ENCODE data around the gene DENND1C. TPM values are rescaled to one million over a fixed set of nuclear protein-coding genes. Genes with fewer than 3 reads are reported as not detected.
A peak's percentile ranks its signal among the peaks of the same experiment; 100 is the strongest.

The DENND1C gene
- total and polyA plus RNA-seq, 9 of the 15 experiments (the other 6 are each of a cell fraction or from before 2014, with no cell fraction given), result 0.03 to 1.2 (median 0.32) TPM; not detected in 1

GRCh38 chr19:6530386-6531162 is 49.0 kb upstream of the DENND1C start, which contains the start of gene TNFSF9 (continued):
- TF ChIP-seq TEAD1 (CRISPR knock-in tag; IDR thresholded peaks at IDR 0.05) (peak; percentile 36 to 67; a peak in 1 of 4 replicates), FOXA1 (IDR thresholded peaks at IDR 0.05; ENCODE audit: borderline replicate concordance) (no peak), TAF1 (IDR thresholded peaks at IDR 0.05; ENCODE audit: control insufficient read depth, extremely low read depth, insufficient read depth, low read length, severe bottlenecking) (peak; percentile 89), EZH2 (IDR thresholded peaks at IDR 0.05; ENCODE audit: borderline replicate concordance, low read depth, low read length) (no peak), CBX2 (IDR thresholded peaks at IDR 0.05; ENCODE audit: insufficient read depth, low read length, poor library complexity, severe bottlenecking) (no peak), PCBP1 (IDR thresholded peaks at IDR 0.05; ENCODE audit: low read depth, low read length, poor library complexity, severe bottlenecking) (no peak), ZNF232 (CRISPR knock-in tag; IDR thresholded peaks at IDR 0.05) (no peak), ZNF134 (CRISPR knock-in tag; conservative IDR thresholded peaks at IDR 0.05) (no peak), JUN (IDR thresholded peaks at IDR 0.05; ENCODE audit: borderline replicate concordance, low read depth, low read length) (no peak), JUN (CRISPR knock-in tag; IDR thresholded peaks at IDR 0.05; ENCODE audit: borderline replicate concordance) (no peak), NFRKB (IDR thresholded peaks at IDR 0.05; ENCODE audit: low read depth) (peak; percentile 84), UBTF (IDR thresholded peaks at IDR 0.05; ENCODE audit: borderline replicate concordance in 1 of 2, low read depth in 2 of 2, low read length in 2 of 2) (peak; percentile 68 to 97; a peak in 3 of 4 replicates), ATF1 (CRISPR knock-in tag; IDR thresholded peaks at IDR 0.05) (no peak), ATF1 (tag; IDR thresholded peaks at IDR 0.05) (peak; percentile 82), HDAC3 (IDR thresholded peaks at IDR 0.05; ENCODE audit: borderline replicate concordance, partially characterized antibody) (no peak), NFXL1 (CRISPR knock-in tag; IDR thresholded peaks at IDR 0.05) (no peak), ZKSCAN3 (CRISPR knock-in tag; IDR thresholded peaks at IDR 0.05) (no peak), PRPF4 (IDR thresholded peaks at IDR 0.05; ENCODE audit: insufficient read depth, low read depth, low read length, poor library complexity, severe bottlenecking) (peak; percentile 89), DACH1 (IDR thresholded peaks at IDR 0.05; ENCODE audit: partially characterized antibody) (no peak), TCF15 (CRISPR knock-in tag; IDR thresholded peaks at IDR 0.05) (no peak), CAMTA2 (CRISPR knock-in tag; conservative IDR thresholded peaks at IDR 0.05) (0 out of 2 replicates have a peak, but pooled peaks have one; percentile 25), GTF2F1 (IDR thresholded peaks at IDR 0.05; ENCODE audit: low read depth, low read length) (peak; percentile 94), ERF (CRISPR knock-in tag; IDR thresholded peaks at IDR 0.05) (no peak), ZNF778 (CRISPR knock-in tag; IDR thresholded peaks at IDR 0.05) (no peak), ZNF830 (CRISPR knock-in tag; IDR thresholded peaks at IDR 0.05) (no peak), ZNF57 (CRISPR knock-in tag; IDR thresholded peaks at IDR 0.05) (no peak), ZNF175 (CRISPR knock-in tag; IDR thresholded peaks at IDR 0.05; ENCODE audit: low read depth) (no peak), RFX7 (CRISPR knock-in tag; IDR thresholded peaks at IDR 0.05) (no peak), SETDB1 (IDR thresholded peaks at IDR 0.05; ENCODE audit: low read length) (no peak)

Data from K562 (cell line).